KMS-11 (cell line): ENCODE results near the gene FBN1.

Experiments used
- H2AFZ ChIP-seq: fragments of 200-600 bp; sonication (generic); 2 replicates; pipeline ENCODE4 v1.6.1; 2016; ENCODE audit warnings: antibody characterized with exemption, mixed run types, low read depth
- H3K27ac ChIP-seq: fragments of 200-600 bp; sonication (generic); 2 replicates; pipeline ENCODE4 v1.6.1; 2016; ENCODE audit warnings: mild to moderate bottlenecking, mixed run types
- H3K27me3 ChIP-seq: fragments of 200-600 bp; sonication (generic); 2 replicates; pipeline ENCODE4 v1.6.1; 2017; ENCODE audit warnings: mild to moderate bottlenecking, low read depth, mixed run types, moderate library complexity; ENCODE audit not compliant: insufficient read depth
- H3K36me3 ChIP-seq: fragments of 200-600 bp; sonication (generic); 2 replicates; pipeline ENCODE4 v1.6.1; 2017; ENCODE audit warnings: mild to moderate bottlenecking, mixed run types; ENCODE audit not compliant: insufficient read depth
- H3K4me1 ChIP-seq: fragments of 200-600 bp; sonication (generic); 2 replicates; pipeline ENCODE4 v1.6.1; 2016; ENCODE audit warnings: mild to moderate bottlenecking, low read depth, mixed run types; ENCODE audit not compliant: poor library complexity, severe bottlenecking
- H3K4me2 ChIP-seq: fragments of 200-600 bp; sonication (generic); 2 replicates; pipeline ENCODE4 v1.7.0; 2016; ENCODE audit warnings: mild to moderate bottlenecking, mixed run types
- H3K4me3 ChIP-seq: fragments of 200-600 bp; sonication (generic); IDR thresholded peaks from 2 replicates; pipeline ENCODE4 v1.6.1; 2017; ENCODE audit warnings: low read depth, low read length, mixed read lengths; ENCODE audit not compliant: insufficient read depth
- H3K79me2 ChIP-seq: fragments of 200-600 bp; sonication (generic); 2 replicates; pipeline ENCODE4 v1.6.1; 2016; ENCODE audit warnings: low read depth, mixed run types; ENCODE audit not compliant: insufficient read depth
- H3K9ac ChIP-seq: fragments of 200-600 bp; sonication (generic); 2 replicates; pipeline ENCODE4 v1.6.1; 2016; ENCODE audit warnings: mild to moderate bottlenecking, mixed run types
- H4K20me1 ChIP-seq: fragments of 200-600 bp; sonication (generic); 2 replicates; pipeline ENCODE4 v1.6.1; 2016; ENCODE audit warnings: mild to moderate bottlenecking, mixed run types; ENCODE audit not compliant: insufficient read depth
- TF ChIP-seq, protein P1 (sequence below): fragments of 200-600 bp; sonication (generic); conservative IDR thresholded peaks from 2 replicates; pipeline ENCODE4 v1.6.1; 2017; ENCODE audit warnings: low read depth, mild to moderate bottlenecking, antibody characterized with exemption, low read length, moderate library complexity, mixed read lengths

The FBN1 gene

DNA sequence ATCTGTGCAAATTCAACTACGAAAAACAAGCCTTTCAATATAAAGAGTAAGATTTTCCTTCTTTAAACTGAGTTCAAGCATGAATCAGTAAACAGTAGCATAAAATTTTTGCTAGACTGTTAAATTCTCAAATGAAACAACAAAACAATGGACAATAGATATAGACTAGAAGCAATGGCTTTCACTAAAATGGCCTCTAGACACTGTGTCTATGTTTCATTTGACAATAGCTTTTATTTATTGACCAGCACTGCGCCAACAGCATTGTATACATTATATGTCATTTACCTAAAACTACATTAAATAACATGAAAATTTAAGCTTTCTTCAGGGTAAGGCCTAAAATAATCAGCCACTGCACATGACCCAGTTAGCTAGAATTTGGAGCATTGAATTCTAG, 165.8 kb downstream of the FBN1 start:
- no peaks in the 10 kb centered on the region for H4K20me1 ChIP-seq
- H3K27me3 ChIP-seq, result no peaks in the 10 kb centered on the region
- H2AFZ ChIP-seq, result no peak overlapping the region
- H3K4me3 ChIP-seq, result no peak overlapping the region
- H3K36me3 ChIP-seq, result no peaks in the 10 kb centered on the region
- no peaks in the 10 kb centered on the region for H3K4me1 ChIP-seq
- H3K9ac ChIP-seq, result no peak overlapping the region
- TF ChIP-seq, protein P1, sequence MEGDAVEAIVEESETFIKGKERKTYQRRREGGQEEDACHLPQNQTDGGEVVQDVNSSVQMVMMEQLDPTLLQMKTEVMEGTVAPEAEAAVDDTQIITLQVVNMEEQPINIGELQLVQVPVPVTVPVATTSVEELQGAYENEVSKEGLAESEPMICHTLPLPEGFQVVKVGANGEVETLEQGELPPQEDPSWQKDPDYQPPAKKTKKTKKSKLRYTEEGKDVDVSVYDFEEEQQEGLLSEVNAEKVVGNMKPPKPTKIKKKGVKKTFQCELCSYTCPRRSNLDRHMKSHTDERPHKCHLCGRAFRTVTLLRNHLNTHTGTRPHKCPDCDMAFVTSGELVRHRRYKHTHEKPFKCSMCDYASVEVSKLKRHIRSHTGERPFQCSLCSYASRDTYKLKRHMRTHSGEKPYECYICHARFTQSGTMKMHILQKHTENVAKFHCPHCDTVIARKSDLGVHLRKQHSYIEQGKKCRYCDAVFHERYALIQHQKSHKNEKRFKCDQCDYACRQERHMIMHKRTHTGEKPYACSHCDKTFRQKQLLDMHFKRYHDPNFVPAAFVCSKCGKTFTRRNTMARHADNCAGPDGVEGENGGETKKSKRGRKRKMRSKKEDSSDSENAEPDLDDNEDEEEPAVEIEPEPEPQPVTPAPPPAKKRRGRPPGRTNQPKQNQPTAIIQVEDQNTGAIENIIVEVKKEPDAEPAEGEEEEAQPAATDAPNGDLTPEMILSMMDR, result no peak
- H3K27ac ChIP-seq, result no peak overlapping the region
- no peak overlapping the region for H3K4me2 ChIP-seq
- no peaks in the 10 kb centered on the region for H3K79me2 ChIP-seq

DNA sequence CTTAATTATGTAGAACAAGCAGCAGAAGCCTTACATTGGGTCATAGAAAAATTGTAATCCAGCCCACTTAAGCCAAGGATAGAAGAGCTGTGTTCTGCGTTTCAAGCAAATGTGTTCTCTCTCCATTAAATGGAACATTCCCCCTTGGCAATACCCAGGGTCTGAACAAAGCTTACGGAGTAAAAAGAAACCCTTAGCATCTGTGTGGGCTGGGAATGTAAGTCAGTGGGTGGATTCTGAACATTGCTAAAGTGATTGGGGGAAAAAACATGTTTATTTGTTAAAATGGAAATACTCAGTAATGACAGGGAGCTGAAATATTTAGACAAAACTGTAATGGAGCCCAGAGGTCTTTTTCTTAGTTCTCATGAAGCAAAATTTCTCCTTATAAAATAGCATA, 166.9 kb downstream of the FBN1 start:
- Histone ChIP-seq H3K4me2 (no peak overlapping the region), H3K79me2 (no peaks in the 10 kb centered on the region), H3K9ac (no peak overlapping the region), H3K27ac (no peak overlapping the region), H3K4me1 (no peaks in the 10 kb centered on the region), H3K27me3 (no peaks in the 10 kb centered on the region), H3K36me3 (no peaks in the 10 kb centered on the region), H3K4me3 (no peak overlapping the region), H2AFZ (no peak overlapping the region), H4K20me1 (no peaks in the 10 kb centered on the region)
- TF ChIP-seq, protein P1, result no peak

DNA sequence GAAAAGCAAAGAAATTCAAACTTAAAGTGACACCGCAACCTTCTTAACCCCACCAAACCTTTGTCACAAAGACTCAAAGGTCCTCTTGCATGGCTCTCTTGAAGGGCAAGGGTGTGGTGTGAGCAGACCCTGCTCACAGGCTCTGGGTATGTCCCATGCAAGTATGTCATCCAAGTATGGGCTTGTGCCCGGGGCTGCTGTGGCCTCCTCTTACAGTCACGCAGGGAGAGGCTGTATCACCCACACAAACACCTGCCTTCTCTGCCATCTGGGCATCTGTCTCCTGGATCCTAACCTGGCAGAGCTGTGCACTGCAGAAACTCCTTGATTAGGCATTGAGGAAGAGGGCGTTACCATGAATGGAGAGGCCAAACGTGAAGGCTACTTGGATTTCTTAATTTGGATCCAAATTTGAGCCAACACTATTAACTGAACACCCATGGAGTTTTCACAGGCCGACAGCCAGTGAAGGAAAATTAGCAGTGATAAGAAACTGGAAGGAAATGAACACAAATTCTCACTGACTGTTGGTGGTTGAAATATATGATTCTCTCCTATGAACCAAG, 167.6 kb downstream of the FBN1 start:
- H3K36me3 ChIP-seq, result no peaks in the 10 kb centered on the region
- H3K4me1 ChIP-seq, result no peaks in the 10 kb centered on the region
- H4K20me1 ChIP-seq, result no peaks in the 10 kb centered on the region
- no peaks in the 10 kb centered on the region for H3K79me2 ChIP-seq
- H3K27me3 ChIP-seq, result no peaks in the 10 kb centered on the region
- H3K9ac ChIP-seq, result no peak overlapping the region
- H3K4me2 ChIP-seq, result no peak overlapping the region
- no peak overlapping the region for H3K27ac ChIP-seq
- no peak overlapping the region for H3K4me3 ChIP-seq
- no peak overlapping the region for H2AFZ ChIP-seq
- TF ChIP-seq, protein P1, result no peak

DNA sequence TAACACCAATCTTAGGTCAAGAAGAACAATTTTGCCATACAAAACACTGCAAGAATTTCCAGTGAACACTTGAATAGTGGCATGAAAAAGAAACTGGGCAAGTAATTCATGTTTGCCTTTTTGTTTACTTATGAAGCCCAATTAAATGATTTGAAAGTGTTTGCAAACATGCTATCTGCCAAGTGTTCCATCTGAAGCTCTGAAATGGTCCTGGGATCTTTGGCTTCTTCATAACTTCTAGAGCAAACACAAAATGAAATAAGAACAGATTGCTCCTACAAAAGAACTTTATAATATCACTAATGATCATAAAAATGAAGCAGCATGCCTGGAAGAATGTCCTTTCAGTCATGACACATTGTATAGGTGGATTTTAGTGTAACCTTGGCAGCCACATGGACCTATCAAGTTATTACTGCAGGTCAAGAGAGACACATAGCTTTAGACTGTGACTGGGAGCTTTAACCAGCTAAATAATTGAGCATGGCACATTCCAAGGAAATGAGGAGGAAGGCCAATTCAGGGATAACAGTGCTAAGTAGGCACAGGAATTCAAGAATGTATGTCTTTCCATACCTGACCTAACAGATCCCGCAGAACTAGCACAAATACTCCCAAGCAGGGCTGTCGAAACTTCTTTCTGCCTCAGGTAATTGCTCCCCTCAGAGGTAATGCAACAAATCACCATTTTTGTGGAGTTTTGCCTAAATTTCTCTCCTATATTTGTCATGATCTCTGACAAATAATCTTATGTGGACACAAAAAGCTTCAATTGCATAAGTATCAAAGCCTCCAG, 169.7 kb downstream of the FBN1 start:
- TF ChIP-seq, protein P1, result no peak
- Histone ChIP-seq H3K79me2 (no peaks in the 10 kb centered on the region), H3K9ac (no peak overlapping the region), H3K4me3 (no peak overlapping the region), H3K4me2 (no peak overlapping the region), H3K4me1 (no peaks in the 10 kb centered on the region), H3K36me3 (no peaks in the 10 kb centered on the region), H2AFZ (no peak overlapping the region), H4K20me1 (no peaks in the 10 kb centered on the region), H3K27ac (no peak overlapping the region), H3K27me3 (no peaks in the 10 kb centered on the region)
